Heart left ventricle (tissue), 16 donors: ENCODE results near the gene CRELD2. TPM values are rescaled to one million over a fixed set of nuclear protein-coding genes. Genes with fewer than 3 reads are reported as not detected.

Experiments
- ATAC-seq, 4 donors: fragments of 200-7000 bp; cut with Tn5 transposase; one replicate each; pipeline ENCODE4 v1.9.1; 2020 to 2022; ENCODE audit warnings: moderate library complexity in 4 of 4, mild to moderate bottlenecking in 3 of 4, moderate number of reproducible peaks in 1 of 4
- DNase-seq, 5 donors: peaks; one replicate each; pipeline ENCODE4 v3.0.0-alpha.2; 2020
- H3K27ac ChIP-seq, 12 donors: fragments of 200-600 bp; sonication (generic) in 4 of 12; one replicate each; pipeline versions ENCODE4 v1.5.0 to v1.8.0; 2016 to 2022; ENCODE audit warnings: mild to moderate bottlenecking in 2 of 12
- H3K27me3 ChIP-seq, 9 donors: fragments of 200-600 bp; sonication (generic) in 2 of 9; one replicate each; pipeline versions ENCODE4 v1.5.1 to v1.8.0; 2016 to 2022; ENCODE audit warnings: mild to moderate bottlenecking in 3 of 9
- H3K36me3 ChIP-seq, 9 donors: fragments of 200-600 bp; sonication (generic) in 2 of 9; one replicate each; pipeline versions ENCODE4 v1.5.0 to v1.8.0; 2018 to 2022; ENCODE audit warnings: mild to moderate bottlenecking in 2 of 9
- H3K4me1 ChIP-seq, 12 donors: fragments of 200-600 bp; sonication (generic) in 4 of 12; one replicate each; pipeline versions ENCODE4 v1.5.0 to v1.8.0; 2016 to 2022; ENCODE audit warnings: mild to moderate bottlenecking in 3 of 12
- H3K4me3 ChIP-seq, 12 donors: fragments of 200-600 bp; sonication (generic) in 4 of 12; one replicate each; pipeline versions ENCODE4 v1.5.0 to v1.8.0; 2017 to 2022; ENCODE audit warnings: mild to moderate bottlenecking in 9 of 12, moderate library complexity in 4 of 12
- H3K9me3 ChIP-seq, 12 donors: fragments of 200-600 bp; sonication (generic) in 4 of 12; one replicate each; pipeline versions ENCODE4 v1.5.0 to v1.8.0; 2016 to 2022; ENCODE audit warnings: mild to moderate bottlenecking in 1 of 12
- POLR2A ChIP-seq, 2 donors: fragments of 450-650 bp; IDR thresholded peaks; one replicate each; pipeline ENCODE4 v1.6.1; 2017; ENCODE audit warnings: antibody characterized with exemption in 2 of 2, mild to moderate bottlenecking in 2 of 2, moderate library complexity in 2 of 2
- WGBS, 4 donors: extraction: QIAGEN DNeasy Blood & Tissue Kit in 2 of 4; methylation state at CpG; one replicate each; pipeline versions ENCODE4 v1.1.5 to v1.1.7; 2013 to 2018; 5-methylcytosine and 5-hydroxymethylcytosine counted together
- intact Hi-C, 10 donors: fragments of 100-400 bp; cut with DNase I; formaldehyde crosslinking; loops; one replicate each; pipeline versions ENCODE4 v1.11.1 to v1.14.2; 2022
- polyA plus RNA-seq, 2 donors: library from polyadenylated mRNA; stranded (reverse); fragments of 200-250 nt; gene quantifications; one replicate each; pipeline ENCODE4 v1.2.3, GENCODE V29; 2013
- total RNA-seq, 9 donors: library from RNA; depleted of rRNA in 2 of 9; stranded (reverse); fragments of >200 nt in 2 of 9; fragmentation: NEBNext Ultra II Directional in 3 of 9; extraction: Animal tissue kit (Norgen Biotek cat#: 25700) in 3 of 9; gene quantifications; one replicate each; pipeline versions ENCODE4 v1.1.0 to v1.2.4, GENCODE V29; 2016 to 2023
- TF ChIP-seq, protein P1 (sequence below), 12 donors: fragments of 200-600 bp; sonication (generic) in 4 of 12; IDR thresholded peaks; one replicate each; pipeline versions ENCODE4 v1.5.0 to v1.8.0; 2018 to 2022; ENCODE audit warnings: antibody characterized with exemption in 12 of 12, mild to moderate bottlenecking in 5 of 12
- donor health status: ischemic (EF 13 %, LVEDD 7.1; RV severe dilation, severe dysfunction).
- donor health status: healthy with polysubstance abuse.
- donor health status: DM: no; HTN: yes; CAD: no.
- donor health status: DM: no; HTN: no; CAD: no.
- donor health status: ischemic (EF 25% LVEDD 6.9; RV normal size, moderate dysfunction).
- donor health status: ischemic (EF 25% LVEDD 5.7; RV mildly dilated, moderate dysfunction).
- donor health status: healthy.
- donor health status: DM: yes; HTN: yes; CAD: no.
- donor health status: ischemic (EF 35%, LVEDD 5.7; RV mildly dilated, moderate dysfunction).
- donor health status: nonischemic (EF 11% LVEDD 7.7; RV severe dilation, severe dysfunction).
- donor health status: DM: yes; HTN: yes; CAD: no.
- donor health status: PGD.
- donor health status: ischemic (EF 29% LVEDD 5.4; RV normal size, mild dysfunction).
- donor health status: nonischemic (EF 23%, LVEDD 6.1; RV moderate dilation, normal function).

CRELD2 gene
- total and polyA plus RNA-seq, 11 donors: 15.0 to 70.3 (median 21.6) TPM

DNA sequence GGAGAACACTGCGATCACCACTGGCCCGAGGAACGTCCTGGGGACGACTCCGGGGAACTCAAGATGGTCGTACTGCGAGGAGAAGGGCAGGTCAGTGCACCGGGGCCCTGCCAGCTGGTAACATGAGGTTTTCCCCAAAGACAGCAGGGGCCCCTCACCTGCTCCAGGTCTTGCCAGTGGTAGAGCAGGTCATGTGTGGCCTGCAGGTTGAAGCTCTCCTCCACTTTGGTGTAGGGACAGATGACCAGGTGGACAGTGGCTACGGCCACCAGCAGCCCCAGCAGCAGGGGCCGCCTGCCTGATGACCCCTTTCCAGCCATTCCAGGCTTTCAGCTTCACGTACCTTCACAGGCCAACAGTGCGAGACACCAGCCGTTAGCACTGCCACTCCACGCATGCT, 5.0 kb upstream of the CRELD2 start:
- Histone ChIP-seq H3K27me3 (no peaks in the 10 kb centered on the region), H3K9me3 (no peaks in the 10 kb centered on the region), H3K4me3 (no peak overlapping the region), H3K4me1 (peaks cover 0 to 13% (median 8%) of the 10 kb centered on the region in 12 donors), H3K36me3 (peaks cover 0 to 50% (median 39%) of the 10 kb centered on the region in 9 donors), H3K27ac (no peak overlapping the region)
- DNase-seq: no peak
- no peak for TF ChIP-seq POLR2A (IDR thresholded peaks at IDR 0.05)
- TF ChIP-seq, protein P1, sequence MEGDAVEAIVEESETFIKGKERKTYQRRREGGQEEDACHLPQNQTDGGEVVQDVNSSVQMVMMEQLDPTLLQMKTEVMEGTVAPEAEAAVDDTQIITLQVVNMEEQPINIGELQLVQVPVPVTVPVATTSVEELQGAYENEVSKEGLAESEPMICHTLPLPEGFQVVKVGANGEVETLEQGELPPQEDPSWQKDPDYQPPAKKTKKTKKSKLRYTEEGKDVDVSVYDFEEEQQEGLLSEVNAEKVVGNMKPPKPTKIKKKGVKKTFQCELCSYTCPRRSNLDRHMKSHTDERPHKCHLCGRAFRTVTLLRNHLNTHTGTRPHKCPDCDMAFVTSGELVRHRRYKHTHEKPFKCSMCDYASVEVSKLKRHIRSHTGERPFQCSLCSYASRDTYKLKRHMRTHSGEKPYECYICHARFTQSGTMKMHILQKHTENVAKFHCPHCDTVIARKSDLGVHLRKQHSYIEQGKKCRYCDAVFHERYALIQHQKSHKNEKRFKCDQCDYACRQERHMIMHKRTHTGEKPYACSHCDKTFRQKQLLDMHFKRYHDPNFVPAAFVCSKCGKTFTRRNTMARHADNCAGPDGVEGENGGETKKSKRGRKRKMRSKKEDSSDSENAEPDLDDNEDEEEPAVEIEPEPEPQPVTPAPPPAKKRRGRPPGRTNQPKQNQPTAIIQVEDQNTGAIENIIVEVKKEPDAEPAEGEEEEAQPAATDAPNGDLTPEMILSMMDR (IDR thresholded peaks at IDR 0.05): no peak
- 94 to 97% (median 97%) methylated on average over 12 to 14 of the region's 14 CpGs for WGBS, 4 donors
- intact Hi-C loops: loop anchor here in 3 of 10 donors (10.0 kb wide), 4 partner anchors 59 to 139 kb away; partner anchors contain the start of gene ZBED4 (in 1 of the 3)
- no peak for ATAC-seq

DNA sequence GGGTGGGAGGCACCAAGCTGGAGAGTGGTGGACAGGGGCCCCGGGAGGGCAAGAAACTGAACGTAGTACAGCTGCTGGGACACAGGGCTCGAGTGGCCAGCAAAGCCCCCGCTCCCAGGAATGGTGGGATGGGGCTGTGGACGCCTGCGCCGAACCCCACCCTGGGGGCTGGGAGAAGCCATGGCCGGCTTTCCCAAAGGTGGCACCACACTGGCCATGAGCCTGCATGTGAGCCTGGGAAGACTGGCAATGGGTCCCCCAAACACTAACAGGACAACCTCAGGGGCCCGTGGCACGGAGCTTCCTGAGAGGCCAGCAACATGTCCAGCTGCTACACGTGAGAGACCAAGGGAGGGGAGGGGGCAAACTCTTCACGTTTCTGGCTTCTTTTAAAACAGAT, 4.2 kb upstream of the CRELD2 start:
- H3K4me1 ChIP-seq: peaks cover 0 to 19% (median 13%) of the 10 kb centered on the region in 12 donors
- no peaks in the 10 kb centered on the region for H3K27me3 ChIP-seq
- no peaks in the 10 kb centered on the region for H3K9me3 ChIP-seq
- 87 to 92% (median 89%) methylated on average over 12 of the region's 12 CpGs for WGBS, 4 donors
- no peak for ATAC-seq
- intact Hi-C loops: loop anchor here in 3 of 10 donors (10.0 kb wide), 4 partner anchors 59 to 139 kb away; partner anchors contain the start of gene ZBED4 (in 1 of the 3)
- no peak for DNase-seq
- TF ChIP-seq, protein P1 (IDR thresholded peaks at IDR 0.05): no peak
- TF ChIP-seq POLR2A (IDR thresholded peaks at IDR 0.05): no peak
- H3K36me3 ChIP-seq: peaks cover 0 to 41% (median 36%) of the 10 kb centered on the region in 9 donors
- no peak overlapping the region for H3K27ac ChIP-seq
- H3K4me3 ChIP-seq: no peak overlapping the region

DNA sequence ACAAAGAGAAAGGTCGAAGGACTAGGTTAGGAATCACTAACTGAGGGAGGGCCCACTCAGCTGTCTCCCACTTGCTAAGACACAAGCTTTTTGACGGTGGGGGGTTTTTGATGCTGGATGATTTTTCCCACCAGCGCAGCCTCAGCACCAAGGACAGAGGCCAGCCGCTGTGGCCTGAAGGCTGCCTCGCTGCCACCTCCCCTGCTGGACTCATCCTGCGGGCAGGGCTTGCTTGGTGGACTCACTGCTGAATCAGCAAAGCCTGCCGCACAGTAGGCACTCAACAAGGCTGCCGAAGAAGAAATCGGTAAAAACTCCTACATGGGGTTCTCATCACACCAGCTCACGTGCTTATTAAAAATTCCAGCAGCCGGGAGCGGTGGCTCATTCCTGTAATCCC, 2.8 kb upstream of the CRELD2 start:
- peaks cover 0 to 24% (median 17%) of the 10 kb centered on the region in 12 donors for H3K4me1 ChIP-seq
- 87 to 91% (median 90%) methylated on average over 12 of the region's 12 CpGs for WGBS, 4 donors
- DNase-seq (no peak), ATAC-seq (no peak)
- intact Hi-C loops: loop anchor here in 5 of 10 donors (2.0 to 10.0 kb wide), 8 partner anchors 58 to 148 kb away; partner anchors contain the start of gene ZBED4 (in 2 of the 5)
- H3K27me3 ChIP-seq: no peaks in the 10 kb centered on the region
- no peak overlapping the region for H3K4me3 ChIP-seq
- no peaks in the 10 kb centered on the region for H3K9me3 ChIP-seq
- TF ChIP-seq, protein P1 (IDR thresholded peaks at IDR 0.05): no peak
- no peak for TF ChIP-seq POLR2A (IDR thresholded peaks at IDR 0.05)
- no peak overlapping the region for H3K27ac ChIP-seq
- peaks cover 0 to 38% (median 29%) of the 10 kb centered on the region in 9 donors for H3K36me3 ChIP-seq

DNA sequence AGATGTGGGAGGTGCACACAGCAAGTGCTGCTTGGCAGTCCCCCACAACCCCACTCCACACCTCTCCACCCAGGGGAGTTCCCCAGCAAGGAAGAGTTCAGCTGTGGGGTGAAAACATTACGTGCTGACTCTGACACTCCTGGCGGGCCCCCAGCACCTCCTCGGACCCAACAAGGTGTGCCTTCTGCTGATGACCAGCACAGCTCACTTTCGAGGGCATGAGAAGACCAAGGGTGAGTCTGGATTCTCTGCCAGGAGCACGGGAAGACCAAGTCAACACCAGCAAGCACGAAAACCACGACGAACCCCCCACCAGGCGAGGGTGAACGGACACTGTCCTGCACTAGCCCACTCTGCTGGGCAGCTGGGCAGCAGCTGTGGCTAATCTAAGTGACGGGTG, 1.6 kb upstream of the CRELD2 start:
- Histone ChIP-seq H3K27me3 (no peaks in the 10 kb centered on the region), H3K36me3 (peaks cover 0 to 39% (median 32%) of the 10 kb centered on the region in 9 donors), H3K4me3 (peak overlapping the region in 1 of 12 donors; percentile 92), H3K9me3 (no peaks in the 10 kb centered on the region), H3K27ac (no peak overlapping the region), H3K4me1 (peaks cover 0 to 24% (median 17%) of the 10 kb centered on the region in 12 donors)
- WGBS, 4 donors: 88 to 96% (median 93%) methylated on average over 11 of the region's 11 CpGs
- intact Hi-C loops: loop anchor here in 5 of 10 donors (2.0 to 10.0 kb wide), 8 partner anchors 60 to 150 kb away; partner anchors contain the start of gene ZBED4 (in 2 of the 5)
- no peak for DNase-seq
- TF ChIP-seq, protein P1 (IDR thresholded peaks at IDR 0.05): no peak
- no peak for TF ChIP-seq POLR2A (IDR thresholded peaks at IDR 0.05)
- no peak for ATAC-seq
